Activated CD4-positive, CD25-positive, alpha-beta regulatory T cell treated with anti-CD3 and anti-CD28 coated beads, Interleukin-2, amount 50 U/mL, for 24 hours (primary cell): ENCODE measurements around the gene NUP93.
"Not testable (repeated sequence)": the region's sequence is repeated elsewhere in the genome, so short reads cannot be mapped to it uniquely, and the experiment has no call there.

ENCODE experiments used
- ATAC-seq, 2 donors: fragments of 150-1000 bp; cut with Tn5 transposase; one replicate each; pipeline ENCODE4 v1.10.0; 2021; ENCODE audit warnings: mild to moderate bottlenecking in 1 of 2, moderate library complexity in 1 of 2

Gene NUP93

DNA sequence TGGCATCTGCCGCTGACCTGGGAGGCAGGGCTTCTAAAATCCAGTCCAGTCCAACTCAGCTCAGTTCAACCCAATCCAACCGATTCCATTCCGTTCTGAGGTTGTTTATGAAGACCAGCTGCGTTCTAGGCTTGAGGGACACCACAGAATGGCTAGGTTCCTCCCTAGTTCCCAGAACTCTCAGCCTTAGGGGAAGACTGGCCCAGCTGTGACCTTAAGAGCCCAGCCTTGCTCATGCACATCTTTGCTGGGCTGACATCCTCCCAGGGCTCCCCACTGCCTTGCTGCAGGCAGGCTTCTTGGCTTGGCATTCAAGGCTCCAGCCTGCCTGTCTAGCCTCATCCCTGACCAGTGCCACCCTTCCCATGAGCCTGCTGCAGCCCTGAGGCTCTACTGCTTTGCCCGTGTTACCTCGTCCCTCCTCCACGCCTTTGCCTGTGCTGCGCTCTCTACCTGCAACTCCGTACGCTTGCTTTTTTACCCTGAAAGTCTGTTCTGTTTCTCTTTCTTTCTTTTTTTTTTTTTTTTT lies 143.0 kb downstream of the NUP93 start:
- no peak for ATAC-seq

- ATAC-seq: no peak
Observed at GRCh38 chr16:56874800-56875199, 144.9 kb downstream of the NUP93 start.

DNA sequence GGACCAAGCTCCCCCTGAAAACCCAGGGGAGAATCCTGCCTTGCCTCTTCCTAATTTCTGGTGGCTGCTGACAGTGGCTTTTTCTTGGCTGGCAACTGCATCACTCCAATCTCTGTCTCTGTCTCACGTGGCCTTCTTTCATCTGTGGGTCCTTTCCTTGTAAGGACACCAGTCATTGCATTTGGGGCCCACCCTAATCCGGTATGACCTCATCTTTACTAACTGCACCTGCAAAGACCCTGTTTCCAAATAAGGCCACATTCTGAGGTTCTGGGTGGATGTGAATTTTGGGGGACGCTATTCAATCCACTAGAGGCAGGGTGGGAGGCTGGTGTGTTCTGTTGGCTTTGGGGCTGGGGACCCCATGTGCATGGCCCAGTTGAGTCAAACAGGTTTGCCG lies 146.1 kb downstream of the NUP93 start:
- ATAC-seq: no peak

DNA sequence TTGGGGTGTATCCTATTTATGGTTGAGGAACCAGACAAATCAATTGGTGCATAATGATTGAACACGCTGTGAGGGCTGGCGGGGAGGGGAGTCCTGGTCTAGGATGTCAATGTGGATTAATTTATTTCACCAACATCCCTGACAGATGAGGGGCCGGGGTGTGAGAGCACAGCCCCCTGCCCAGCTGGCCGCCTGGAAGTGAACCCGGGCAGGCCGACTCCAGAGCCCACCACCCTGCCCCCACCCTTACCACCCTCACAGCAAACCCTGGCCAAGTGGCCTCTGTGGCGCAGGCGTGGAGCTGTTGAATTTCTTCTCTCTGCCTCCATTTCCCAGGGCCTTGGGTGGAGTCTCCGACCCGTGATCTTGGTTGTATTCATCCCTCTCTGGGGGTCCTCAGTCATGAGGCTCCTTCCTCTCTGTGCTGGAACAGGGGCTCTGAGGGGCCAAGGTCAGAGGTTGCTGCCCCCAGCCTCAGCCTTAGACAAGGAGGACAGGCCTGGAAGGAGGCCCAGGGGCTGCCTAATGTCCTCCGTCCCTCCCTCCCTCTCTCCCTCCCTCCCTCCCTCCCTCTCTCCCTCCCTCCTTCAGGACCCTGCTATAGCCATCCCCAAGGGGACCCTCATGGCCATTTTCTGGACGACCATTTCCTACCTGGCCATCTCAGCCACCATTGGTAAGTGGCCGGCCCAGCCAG lies 147.7 kb downstream of the NUP93 start:
- ATAC-seq: no peak

DNA sequence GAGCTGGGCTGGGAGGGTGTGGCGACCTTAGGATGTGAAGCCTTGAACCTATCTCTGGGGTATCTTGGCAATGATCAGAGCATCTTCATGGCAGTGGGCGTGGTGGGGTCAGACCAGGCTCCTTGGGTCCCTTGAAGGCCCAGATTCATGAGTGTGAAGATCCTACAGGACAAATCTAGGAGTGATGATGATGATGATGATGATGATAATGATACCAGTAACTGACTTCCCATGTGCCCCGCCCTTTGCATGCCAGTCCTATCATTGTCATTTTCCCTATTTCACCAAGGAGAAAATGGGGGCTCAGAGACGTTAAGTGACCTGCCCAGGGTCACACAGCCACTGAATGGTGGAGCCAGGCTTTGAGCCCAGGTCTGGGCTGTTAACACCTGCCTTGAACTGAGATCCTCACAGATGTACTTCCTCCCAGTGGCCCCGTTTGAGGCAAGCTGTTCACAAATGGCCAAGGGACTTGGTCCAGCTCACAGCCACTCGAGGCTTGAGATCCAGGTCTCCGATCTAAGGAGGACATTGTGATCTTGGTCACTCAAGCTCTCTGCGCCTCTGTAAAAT lies 148.4 kb downstream of the NUP93 start:
- ATAC-seq: no peak

DNA sequence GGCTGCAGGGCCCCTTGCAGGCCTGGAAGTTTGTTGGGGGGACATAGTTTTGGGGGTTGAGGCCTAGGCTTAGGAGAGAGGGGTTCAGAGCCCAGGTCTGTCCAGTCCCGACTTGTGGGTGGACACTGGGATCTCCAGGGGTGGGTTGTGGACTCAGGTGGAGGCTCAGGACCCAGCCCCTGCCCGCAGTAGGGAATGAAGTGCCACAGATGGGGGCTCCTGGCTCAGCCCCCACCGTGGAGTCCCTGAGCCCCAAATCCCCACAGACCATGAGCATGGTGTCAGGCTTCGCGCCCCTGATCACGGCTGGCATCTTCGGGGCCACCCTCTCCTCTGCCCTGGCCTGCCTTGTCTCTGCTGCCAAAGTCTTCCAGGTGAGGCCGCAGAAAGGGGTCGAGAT lies 149.3 kb downstream of the NUP93 start:
- ATAC-seq: no peak

DNA sequence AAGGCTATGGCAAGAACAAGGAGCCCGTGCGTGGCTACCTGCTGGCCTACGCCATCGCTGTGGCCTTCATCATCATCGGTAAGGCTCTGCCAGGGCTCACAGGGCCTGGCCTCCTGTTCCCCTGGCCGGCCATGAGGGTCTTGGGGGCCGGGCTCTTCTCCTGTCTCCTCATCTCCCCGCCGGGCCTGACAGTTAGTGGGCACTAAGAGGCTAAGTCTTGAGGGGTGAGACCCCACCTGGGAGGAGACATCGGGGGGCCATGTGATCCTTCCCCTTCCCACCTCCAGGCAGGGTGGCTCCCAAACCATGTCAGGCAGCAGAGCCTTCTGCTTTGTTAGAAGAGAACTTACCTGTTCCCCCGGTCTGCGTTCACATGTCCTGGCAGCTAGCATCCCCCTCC lies 150.2 kb downstream of the NUP93 start:
- ATAC-seq: no peak

GRCh38 chr16:56880685-56881084 lies 150.8 kb downstream of the NUP93 start:
- ATAC-seq: no peak

DNA sequence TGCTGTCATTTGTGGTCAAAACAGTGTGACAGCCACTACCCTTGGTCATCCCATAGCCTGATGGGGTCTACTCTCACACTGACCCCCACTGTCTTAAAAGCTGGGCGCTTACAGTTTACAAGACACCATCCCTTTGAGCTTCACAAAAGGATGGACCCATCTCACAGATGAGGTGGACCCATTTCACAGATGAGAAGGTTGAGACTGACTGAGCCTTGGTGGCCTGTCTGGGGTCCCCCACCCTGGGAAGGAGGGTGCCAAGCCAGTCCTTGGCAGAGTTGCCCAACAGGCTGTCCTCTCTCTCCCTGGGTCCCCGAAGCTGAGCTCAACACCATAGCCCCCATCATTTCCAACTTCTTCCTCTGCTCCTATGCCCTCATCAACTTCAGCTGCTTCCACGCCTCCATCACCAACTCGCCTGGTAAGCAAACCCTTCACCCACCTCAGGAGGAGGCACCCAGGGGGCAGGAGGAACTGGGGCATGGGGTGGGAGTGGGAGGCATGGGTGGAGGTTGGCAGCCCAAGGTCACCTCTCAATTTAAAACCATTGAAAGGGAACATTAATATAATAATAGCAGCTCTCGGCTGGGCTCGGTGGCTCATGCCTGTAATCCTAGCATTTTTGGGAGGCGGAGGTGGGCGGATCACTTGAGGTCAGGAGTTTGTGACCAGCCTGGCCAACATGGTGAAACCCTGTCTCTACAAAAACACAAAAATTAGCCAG lies 152.3 kb downstream of the NUP93 start:
- no peak for ATAC-seq

- no peak for ATAC-seq
Observed at GRCh38 chr16:56883586-56883985, 153.7 kb downstream of the NUP93 start.

GRCh38 chr16:56884026-56884582 lies 154.2 kb downstream of the NUP93 start:
- ATAC-seq: no peak

- ATAC-seq: not testable (repeated sequence)
Observed at GRCh38 chr16:56884929-56885328, 155.0 kb downstream of the NUP93 start.

DNA sequence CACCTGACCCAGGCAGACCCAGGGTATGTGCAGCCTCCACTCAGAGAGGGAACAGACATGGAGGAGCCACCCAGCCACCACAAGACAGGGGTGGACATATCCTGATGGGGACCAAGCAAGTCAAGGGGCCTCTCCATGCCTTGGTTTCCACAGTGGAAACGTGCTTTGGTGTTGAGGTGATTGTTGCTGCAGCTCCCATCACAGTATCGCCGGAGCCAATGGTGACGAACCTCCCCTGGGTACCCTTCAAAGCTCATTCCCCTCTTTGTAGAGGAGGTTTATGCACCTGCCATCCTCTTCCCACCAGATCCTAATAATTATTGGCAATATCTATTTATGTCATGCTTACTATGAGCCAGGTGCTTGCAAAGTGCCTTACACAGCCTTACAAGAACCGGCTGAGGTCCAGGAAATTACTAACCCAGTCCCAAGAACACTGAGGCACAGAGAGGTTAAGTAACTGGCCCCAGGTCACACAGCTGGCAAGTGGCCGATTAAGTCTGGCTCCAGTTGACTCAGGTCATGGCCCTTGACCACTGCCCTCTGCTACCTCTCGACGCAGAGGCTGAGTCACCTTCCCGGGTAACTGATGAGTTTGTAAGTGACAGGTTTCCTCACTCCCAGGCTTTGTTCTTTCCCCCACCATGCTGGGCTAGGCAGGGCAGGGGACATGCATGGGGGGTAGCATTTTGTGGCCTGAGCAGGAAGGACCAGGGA lies 155.7 kb downstream of the NUP93 start:
- ATAC-seq: no peak

GRCh38 chr16:56886296-56886695 lies 156.4 kb downstream of the NUP93 start:
- ATAC-seq: no peak

GRCh38 chr16:56886826-56887225 lies 156.9 kb downstream of the NUP93 start:
- no peak for ATAC-seq

DNA sequence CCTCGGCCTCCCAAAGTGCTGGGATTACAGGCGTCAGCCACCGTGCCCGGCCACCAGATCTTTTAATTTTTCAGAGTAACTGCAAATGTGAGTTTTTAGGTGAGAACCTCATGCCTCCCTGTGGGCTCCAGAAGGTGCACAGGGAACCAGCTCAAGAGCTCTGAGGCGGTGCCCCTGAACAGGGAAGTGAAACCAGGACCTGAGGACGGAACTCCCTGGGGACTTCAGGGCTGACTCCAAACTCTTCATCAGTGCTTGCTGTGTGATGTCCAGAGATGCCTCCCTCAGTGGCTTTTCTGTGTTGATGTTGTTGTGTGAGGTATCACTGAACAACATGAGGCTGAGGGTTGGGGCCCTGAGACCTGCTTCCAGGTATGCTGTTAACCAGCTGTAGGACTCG lies 158.9 kb downstream of the NUP93 start:
- peak; percentile 20 to 25 for ATAC-seq

DNA sequence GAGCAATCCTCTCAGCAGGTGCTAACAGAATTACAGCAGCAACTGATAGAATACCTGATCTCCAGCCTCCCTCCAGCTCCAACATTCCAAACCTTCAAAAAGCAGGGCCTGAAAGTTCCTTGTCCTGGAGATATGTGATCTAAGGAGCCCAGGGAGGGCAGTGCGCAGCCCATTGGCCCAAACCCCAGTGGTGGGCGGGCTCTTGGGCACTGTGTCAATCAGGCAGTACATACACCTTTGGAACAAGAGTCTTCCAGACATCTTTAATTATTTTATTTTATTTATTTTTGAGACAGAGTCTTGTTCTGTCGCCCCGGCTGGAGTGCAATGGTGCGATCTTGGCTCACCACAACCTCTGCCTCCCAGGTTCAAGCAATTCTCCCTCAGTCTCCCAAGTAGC lies 159.3 kb downstream of the NUP93 start:
- ATAC-seq: no peak

DNA sequence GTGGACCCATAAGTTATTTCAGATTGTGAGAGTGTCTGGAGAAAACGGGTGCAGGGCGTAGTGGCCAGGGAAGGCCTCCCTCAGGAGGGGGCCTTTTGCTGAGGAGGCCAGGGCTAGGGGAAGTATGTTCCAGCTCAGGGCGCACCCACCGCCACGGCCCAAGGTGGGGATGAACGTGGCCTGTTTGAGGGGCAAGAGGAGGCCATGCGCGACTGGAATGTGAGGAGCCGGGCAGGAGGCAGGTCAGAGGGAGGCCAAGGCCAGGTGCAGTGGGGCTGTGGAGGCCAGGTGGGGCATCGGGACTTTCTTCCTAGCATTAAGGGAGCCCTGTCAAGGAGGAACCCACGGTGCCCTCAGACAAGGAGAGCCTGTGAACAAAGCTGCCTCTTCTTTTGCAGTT lies 161.8 kb downstream of the NUP93 start:
- no peak for ATAC-seq

- ATAC-seq: no peak
Observed at GRCh38 chr16:56892705-56893104, 162.8 kb downstream of the NUP93 start.

GRCh38 chr16:56894331-56894917 lies 164.5 kb downstream of the NUP93 start:
- no peak for ATAC-seq

- no peak for ATAC-seq
Observed at GRCh38 chr16:56895813-56896212, 165.9 kb downstream of the NUP93 start.

DNA sequence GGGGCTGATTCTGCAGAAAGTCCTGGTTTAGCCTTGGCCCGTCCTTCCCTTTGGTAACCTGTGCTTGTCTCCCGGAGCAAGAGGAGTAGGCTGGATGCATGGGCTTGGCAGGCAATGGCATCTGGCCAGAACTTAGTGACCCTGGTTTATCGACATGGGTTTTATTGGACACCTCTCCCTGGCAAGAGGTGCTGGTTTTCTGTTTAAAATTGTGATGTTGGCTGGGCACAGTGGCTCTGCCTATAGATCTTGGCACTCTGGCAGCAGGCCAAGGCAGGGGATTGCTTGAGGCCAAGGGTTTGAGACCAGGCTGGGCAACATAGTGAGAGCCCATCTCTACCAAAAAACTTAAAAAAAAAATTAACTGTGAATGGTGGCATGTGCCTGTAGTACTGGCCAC lies 166.3 kb downstream of the NUP93 start:
- ATAC-seq: no peak
